ENCODE results near the gene SGSH.

The SGSH gene

DNA sequence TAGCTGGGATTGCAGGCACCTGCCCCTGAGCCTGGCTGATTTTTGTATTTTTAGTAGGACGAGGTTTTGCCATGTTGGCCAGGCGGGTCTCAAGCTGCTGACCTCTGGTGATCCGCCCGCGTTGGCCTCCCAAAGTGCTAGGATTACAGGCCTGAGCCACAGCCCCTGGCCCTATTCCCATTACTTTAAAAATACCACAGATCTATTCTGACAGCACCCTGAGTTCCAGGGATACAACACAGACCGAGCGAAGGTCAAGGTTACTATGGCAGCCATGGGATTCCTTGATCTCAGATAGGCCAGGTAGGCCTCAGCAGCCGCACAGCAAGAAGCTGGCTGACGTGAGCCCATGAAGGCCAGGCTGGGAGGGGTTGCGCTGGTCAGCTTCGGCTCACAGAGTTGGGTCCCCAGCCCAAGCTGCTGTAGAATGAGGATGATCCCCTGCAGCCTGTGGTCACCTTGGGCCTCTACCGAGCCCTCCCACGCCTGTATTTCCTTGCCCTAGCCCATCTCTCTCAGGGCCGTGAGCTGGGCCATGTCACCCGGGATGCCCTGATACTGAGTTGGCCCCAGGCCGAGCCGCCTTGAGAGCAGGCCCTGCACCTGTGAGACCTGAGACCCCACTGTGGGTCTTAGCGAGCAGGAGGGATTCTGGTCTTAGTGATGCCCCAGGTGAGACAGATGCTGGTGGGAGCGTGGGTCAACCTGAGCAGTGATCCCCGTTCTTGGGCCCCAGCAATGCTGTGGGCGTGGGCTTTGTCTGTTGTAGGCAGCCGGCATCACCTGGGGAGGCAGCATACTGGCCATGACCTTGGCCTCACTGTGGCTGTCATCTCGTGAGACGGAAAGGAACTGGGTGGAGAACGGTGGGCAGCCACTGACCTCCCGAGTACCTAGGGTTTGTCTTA lies 23.6 kb upstream of the SGSH start:
- Histone ChIP-seq H3K4me3 (ENCODE audit: extremely low read depth, insufficient read depth, low read length, poor library complexity, severe bottlenecking) (no peak overlapping the region), H3K27ac (ENCODE audit: low read depth, low read length, severe bottlenecking) (no peak overlapping the region), H3K4me1 (ENCODE audit: control insufficient read depth, insufficient read depth, low read length, poor library complexity, severe bottlenecking) (no peaks in the 10 kb centered on the region), H3K36me3 (ENCODE audit: control insufficient read depth, insufficient read depth, low read length) (peaks cover 52% of the 10 kb centered on the region), H3K9me3 (ENCODE audit: control insufficient read depth, low read length) (no peaks in the 10 kb centered on the region)
- WGBS, 2 experiments (ENCODE audit: insufficient coverage in 2 of 2): 96 to 97% methylated on average over 19 to 23 of the region's 26 CpGs

GRCh38 chr17:80242505-80242904 lies 22.4 kb upstream of the SGSH start:
- H3K4me3 ChIP-seq (ENCODE audit: extremely low read depth, insufficient read depth, low read length, poor library complexity, severe bottlenecking): no peak overlapping the region
- peaks cover 60% of the 10 kb centered on the region for H3K36me3 ChIP-seq (ENCODE audit: control insufficient read depth, insufficient read depth, low read length)
- 80 to 83% methylated on average over 9 to 10 of the region's 14 CpGs for WGBS, 2 experiments (ENCODE audit: insufficient coverage in 2 of 2)
- H3K27ac ChIP-seq (ENCODE audit: low read depth, low read length, severe bottlenecking): no peak overlapping the region
- no peaks in the 10 kb centered on the region for H3K4me1 ChIP-seq (ENCODE audit: control insufficient read depth, insufficient read depth, low read length, poor library complexity, severe bottlenecking)
- no peaks in the 10 kb centered on the region for H3K9me3 ChIP-seq (ENCODE audit: control insufficient read depth, low read length)

DNA sequence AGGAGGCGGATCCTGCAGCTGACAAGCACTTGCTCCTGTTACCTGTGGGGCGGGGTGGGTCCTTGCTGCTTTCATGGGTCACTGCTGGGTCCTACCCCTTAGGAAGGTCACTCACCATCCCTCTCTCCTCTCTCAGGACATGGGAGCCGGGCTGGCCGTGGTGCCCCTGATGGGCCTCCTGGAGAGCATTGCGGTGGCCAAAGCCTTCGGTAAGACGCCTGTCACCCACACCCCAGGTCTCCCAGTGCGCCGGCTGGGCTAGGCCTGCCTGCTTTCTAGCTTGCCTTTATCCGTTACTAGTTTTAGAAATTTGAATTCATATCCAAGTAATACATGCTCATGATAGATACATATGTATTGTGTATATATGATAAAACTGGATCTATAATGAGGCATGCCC lies 17.3 kb upstream of the SGSH start:
- peaks cover 9% of the 10 kb centered on the region for H3K9me3 ChIP-seq (ENCODE audit: control insufficient read depth, low read length)
- H3K27ac ChIP-seq (ENCODE audit: low read depth, low read length, severe bottlenecking): no peak overlapping the region
- H3K36me3 ChIP-seq (ENCODE audit: control insufficient read depth, insufficient read depth, low read length): peaks cover 56% of the 10 kb centered on the region
- no peaks in the 10 kb centered on the region for H3K4me1 ChIP-seq (ENCODE audit: control insufficient read depth, insufficient read depth, low read length, poor library complexity, severe bottlenecking)
- no peak overlapping the region for H3K4me3 ChIP-seq (ENCODE audit: extremely low read depth, insufficient read depth, low read length, poor library complexity, severe bottlenecking)
- WGBS, 2 experiments (ENCODE audit: insufficient coverage in 2 of 2): 94 to 97% methylated on average over 6 to 9 of the region's 10 CpGs

DNA sequence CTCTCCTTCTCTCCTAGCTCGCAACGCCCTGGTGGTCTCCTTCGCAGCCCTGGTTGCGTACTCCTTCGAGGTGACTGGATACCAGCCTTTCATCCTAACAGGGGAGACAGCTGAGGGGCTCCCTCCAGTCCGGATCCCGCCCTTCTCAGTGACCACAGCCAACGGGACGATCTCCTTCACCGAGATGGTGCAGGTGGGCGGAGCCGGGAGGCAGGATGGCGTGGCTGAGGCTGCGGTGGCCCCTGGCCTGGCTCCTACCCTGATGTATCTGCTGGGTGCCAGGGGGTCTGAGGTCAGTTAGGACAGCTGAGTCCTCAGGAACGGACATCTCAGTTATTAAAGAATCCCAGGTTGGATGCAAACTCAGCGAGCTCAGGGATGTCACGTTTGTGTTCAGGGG lies 16.8 kb upstream of the SGSH start:
- Histone ChIP-seq H3K36me3 (ENCODE audit: control insufficient read depth, insufficient read depth, low read length) (peaks cover 60% of the 10 kb centered on the region), H3K27ac (ENCODE audit: low read depth, low read length, severe bottlenecking) (no peak overlapping the region), H3K4me1 (ENCODE audit: control insufficient read depth, insufficient read depth, low read length, poor library complexity, severe bottlenecking) (no peaks in the 10 kb centered on the region), H3K9me3 (ENCODE audit: control insufficient read depth, low read length) (peaks cover 14% of the 10 kb centered on the region), H3K4me3 (ENCODE audit: extremely low read depth, insufficient read depth, low read length, poor library complexity, severe bottlenecking) (no peak overlapping the region)
- 86 to 89% methylated on average over 11 to 17 of the region's 17 CpGs for WGBS, 2 experiments (ENCODE audit: insufficient coverage in 2 of 2)

GRCh38 chr17:80233202-80233601 lies 13.1 kb upstream of the SGSH start:
- H3K36me3 ChIP-seq (ENCODE audit: control insufficient read depth, insufficient read depth, low read length): peaks cover 52% of the 10 kb centered on the region
- H3K27ac ChIP-seq (ENCODE audit: low read depth, low read length, severe bottlenecking): no peak overlapping the region
- H3K4me3 ChIP-seq (ENCODE audit: extremely low read depth, insufficient read depth, low read length, poor library complexity, severe bottlenecking): no peak overlapping the region
- WGBS, 2 experiments (ENCODE audit: insufficient coverage in 2 of 2): 95 to 100% methylated on average over 2 to 3 of the region's 3 CpGs
- H3K4me1 ChIP-seq (ENCODE audit: control insufficient read depth, insufficient read depth, low read length, poor library complexity, severe bottlenecking): no peaks in the 10 kb centered on the region
- peaks cover 17% of the 10 kb centered on the region for H3K9me3 ChIP-seq (ENCODE audit: control insufficient read depth, low read length)

GRCh38 chr17:80232438-80232837 lies 12.3 kb upstream of the SGSH start:
- H3K4me3 ChIP-seq (ENCODE audit: extremely low read depth, insufficient read depth, low read length, poor library complexity, severe bottlenecking): no peak overlapping the region
- no CpG with 5 or more reads among the region's 1 CpG for WGBS, 2 experiments (ENCODE audit: insufficient coverage in 2 of 2)
- H3K9me3 ChIP-seq (ENCODE audit: control insufficient read depth, low read length): peaks cover 17% of the 10 kb centered on the region
- H3K36me3 ChIP-seq (ENCODE audit: control insufficient read depth, insufficient read depth, low read length): peaks cover 46% of the 10 kb centered on the region
- no peaks in the 10 kb centered on the region for H3K4me1 ChIP-seq (ENCODE audit: control insufficient read depth, insufficient read depth, low read length, poor library complexity, severe bottlenecking)
- H3K27ac ChIP-seq (ENCODE audit: low read depth, low read length, severe bottlenecking): no peak overlapping the region

- Histone ChIP-seq H3K4me3 (ENCODE audit: extremely low read depth, insufficient read depth, low read length, poor library complexity, severe bottlenecking) (no peak overlapping the region), H3K9me3 (ENCODE audit: control insufficient read depth, low read length) (peaks cover 17% of the 10 kb centered on the region), H3K4me1 (ENCODE audit: control insufficient read depth, insufficient read depth, low read length, poor library complexity, severe bottlenecking) (no peaks in the 10 kb centered on the region), H3K36me3 (ENCODE audit: control insufficient read depth, insufficient read depth, low read length) (peaks cover 36% of the 10 kb centered on the region), H3K27ac (ENCODE audit: low read depth, low read length, severe bottlenecking) (no peak overlapping the region)
- 85 to 92% methylated on average over 4 of the region's 4 CpGs for WGBS, 2 experiments (ENCODE audit: insufficient coverage in 2 of 2)
Measured at GRCh38 chr17:80229011-80229410, 8.9 kb upstream of the SGSH start.

DNA sequence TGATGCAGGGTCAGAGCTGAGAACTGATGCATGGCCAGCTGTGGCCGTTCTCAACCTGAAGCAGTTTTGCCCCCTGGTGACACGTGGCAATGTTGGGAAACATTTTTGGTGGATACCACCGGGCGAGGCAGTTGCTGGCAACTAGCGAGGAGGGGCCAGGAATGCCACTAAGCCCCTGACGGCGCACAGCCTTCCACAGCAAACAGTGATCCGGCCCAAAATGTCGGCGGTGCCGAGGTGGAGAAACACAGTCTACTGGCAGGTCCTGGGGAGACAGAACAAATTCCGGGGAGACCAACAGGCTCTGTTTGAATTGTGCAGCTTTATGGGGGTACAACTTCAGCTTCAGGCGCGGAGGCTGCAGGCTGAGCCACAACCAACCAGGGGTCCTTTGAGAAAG lies 8.3 kb upstream of the SGSH start:
- Histone ChIP-seq H3K9me3 (ENCODE audit: control insufficient read depth, low read length) (peaks cover 17% of the 10 kb centered on the region), H3K27ac (ENCODE audit: low read depth, low read length, severe bottlenecking) (no peak overlapping the region), H3K4me3 (ENCODE audit: extremely low read depth, insufficient read depth, low read length, poor library complexity, severe bottlenecking) (no peak overlapping the region), H3K4me1 (ENCODE audit: control insufficient read depth, insufficient read depth, low read length, poor library complexity, severe bottlenecking) (no peaks in the 10 kb centered on the region), H3K36me3 (ENCODE audit: control insufficient read depth, insufficient read depth, low read length) (peaks cover 39% of the 10 kb centered on the region)
- 87 to 90% methylated on average over 13 to 14 of the region's 14 CpGs for WGBS, 2 experiments (ENCODE audit: insufficient coverage in 2 of 2)

- Histone ChIP-seq H3K9me3 (ENCODE audit: control insufficient read depth, low read length) (peaks cover 11% of the 10 kb centered on the region), H3K27ac (ENCODE audit: low read depth, low read length, severe bottlenecking) (no peak overlapping the region), H3K36me3 (ENCODE audit: control insufficient read depth, insufficient read depth, low read length) (peaks cover 39% of the 10 kb centered on the region), H3K4me3 (ENCODE audit: extremely low read depth, insufficient read depth, low read length, poor library complexity, severe bottlenecking) (no peak overlapping the region), H3K4me1 (ENCODE audit: control insufficient read depth, insufficient read depth, low read length, poor library complexity, severe bottlenecking) (no peaks in the 10 kb centered on the region)
- 83 to 93% methylated on average over 10 of the region's 11 CpGs for WGBS, 2 experiments (ENCODE audit: insufficient coverage in 2 of 2)
Measured at GRCh38 chr17:80227666-80228065, 7.5 kb upstream of the SGSH start.

DNA sequence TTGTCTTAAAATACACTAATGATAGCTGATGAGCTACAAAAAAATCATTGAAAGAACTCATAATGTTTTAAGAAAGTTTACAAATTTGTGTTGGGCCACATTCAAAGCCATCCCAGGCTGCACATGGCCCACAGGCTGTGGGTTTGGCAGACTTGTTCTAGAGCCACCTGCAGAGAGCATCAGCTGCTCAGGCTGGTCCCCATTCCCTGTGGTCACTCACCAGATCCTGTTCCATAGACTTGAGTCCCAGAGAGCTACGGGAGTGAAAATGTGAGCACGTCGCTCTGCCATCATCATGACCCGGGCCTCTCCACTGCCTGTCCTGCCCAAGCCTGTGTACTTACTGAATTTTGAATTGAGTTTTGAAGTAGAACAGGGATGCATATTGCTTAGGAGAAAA lies 7.0 kb upstream of the SGSH start:
- Histone ChIP-seq H3K36me3 (ENCODE audit: control insufficient read depth, insufficient read depth, low read length) (peaks cover 38% of the 10 kb centered on the region), H3K27ac (ENCODE audit: low read depth, low read length, severe bottlenecking) (no peak overlapping the region), H3K9me3 (ENCODE audit: control insufficient read depth, low read length) (peaks cover 6% of the 10 kb centered on the region), H3K4me1 (ENCODE audit: control insufficient read depth, insufficient read depth, low read length, poor library complexity, severe bottlenecking) (no peaks in the 10 kb centered on the region), H3K4me3 (ENCODE audit: extremely low read depth, insufficient read depth, low read length, poor library complexity, severe bottlenecking) (no peak overlapping the region)
- 91 to 97% methylated on average over 4 of the region's 4 CpGs for WGBS, 2 experiments (ENCODE audit: insufficient coverage in 2 of 2)

DNA sequence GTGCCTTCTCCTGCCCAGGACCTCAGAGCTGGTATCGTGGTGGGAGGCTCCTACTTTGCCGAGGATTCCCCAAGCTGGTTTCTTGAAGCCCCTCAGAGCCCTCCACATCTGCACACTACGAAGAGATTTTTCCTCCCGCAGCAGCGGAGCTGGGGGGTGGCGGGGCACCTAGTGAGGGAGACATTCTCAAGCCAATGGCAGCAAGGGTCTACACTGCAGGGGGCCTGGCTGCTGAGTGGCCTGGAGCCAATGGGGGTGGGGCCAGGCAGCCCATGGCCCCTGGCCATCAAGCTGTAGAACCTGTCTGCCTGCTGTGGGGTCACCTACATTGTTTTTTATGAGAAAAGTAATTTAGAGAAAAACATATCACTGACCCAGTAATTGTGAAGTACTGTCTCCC lies 5.1 kb upstream of the SGSH start:
- H3K9me3 ChIP-seq (ENCODE audit: control insufficient read depth, low read length): no peaks in the 10 kb centered on the region
- no peak overlapping the region for H3K27ac ChIP-seq (ENCODE audit: low read depth, low read length, severe bottlenecking)
- peaks cover 9% of the 10 kb centered on the region for H3K4me1 ChIP-seq (ENCODE audit: control insufficient read depth, insufficient read depth, low read length, poor library complexity, severe bottlenecking)
- WGBS, 2 experiments (ENCODE audit: insufficient coverage in 2 of 2): 58 to 90% methylated on average over 2 of the region's 6 CpGs
- peaks cover 21% of the 10 kb centered on the region for H3K36me3 ChIP-seq (ENCODE audit: control insufficient read depth, insufficient read depth, low read length)
- no peak overlapping the region for H3K4me3 ChIP-seq (ENCODE audit: extremely low read depth, insufficient read depth, low read length, poor library complexity, severe bottlenecking)

Measured in mesodermal cell (in vitro differentiated cells).